ENCODE measurements around the gene SLC25A25.

The SLC25A25 gene

GRCh38 chr9:128120061-128120740, 52.2 kb downstream of the SLC25A25 start:
- Histone ChIP-seq H3K9me3 (no peaks in the 10 kb centered on the region), H3K27me3 (no peaks in the 10 kb centered on the region), H3K4me3 (ENCODE audit: low read depth in 1 of 2, low read length in 1 of 2) (no peak overlapping the region), H3K36me3 (peaks cover 37% of the 10 kb centered on the region), H3K27ac (no peak overlapping the region), H3K4me1 (ENCODE audit: control insufficient read depth in 1 of 2, insufficient read depth in 1 of 2, low read depth in 1 of 2, low read length in 1 of 2) (peaks cover 12 to 16% of the 10 kb centered on the region in 2 experiments)
- no peak for TF ChIP-seq CTCF (IDR thresholded peaks at IDR 0.05)

GRCh38 chr9:128120741-128121465, 52.9 kb downstream of the SLC25A25 start:
- H3K4me1 ChIP-seq (ENCODE audit: control insufficient read depth in 1 of 2, insufficient read depth in 1 of 2, low read depth in 1 of 2, low read length in 1 of 2) = peaks cover 19 to 23% of the 10 kb centered on the region in 2 experiments
- no peaks in the 10 kb centered on the region for H3K9me3 ChIP-seq
- H3K4me3 ChIP-seq (ENCODE audit: low read depth in 1 of 2, low read length in 1 of 2) = no peak overlapping the region
- no peak overlapping the region for H3K27ac ChIP-seq
- peaks cover 37% of the 10 kb centered on the region for H3K36me3 ChIP-seq
- TF ChIP-seq CTCF (IDR thresholded peaks at IDR 0.05) = no peak
- no peaks in the 10 kb centered on the region for H3K27me3 ChIP-seq

- peaks cover 24 to 28% of the 10 kb centered on the region in 2 experiments for H3K4me1 ChIP-seq (ENCODE audit: control insufficient read depth in 1 of 2, insufficient read depth in 1 of 2, low read depth in 1 of 2, low read length in 1 of 2)
- no peaks in the 10 kb centered on the region for H3K27me3 ChIP-seq
- peaks cover 37% of the 10 kb centered on the region for H3K36me3 ChIP-seq
- H3K27ac ChIP-seq = no peak overlapping the region
- H3K9me3 ChIP-seq = no peaks in the 10 kb centered on the region
- H3K4me3 ChIP-seq (ENCODE audit: low read depth in 1 of 2, low read length in 1 of 2) = no peak overlapping the region
- TF ChIP-seq CTCF (IDR thresholded peaks at IDR 0.05) = no peak
Observed at GRCh38 chr9:128121466-128121810, 53.4 kb downstream of the SLC25A25 start.

GRCh38 chr9:128121924-128122808, 54.1 kb downstream of the SLC25A25 start:
- TF ChIP-seq CTCF (IDR thresholded peaks at IDR 0.05) = no peak
- peaks cover 31 to 34% of the 10 kb centered on the region in 2 experiments for H3K4me1 ChIP-seq (ENCODE audit: control insufficient read depth in 1 of 2, insufficient read depth in 1 of 2, low read depth in 1 of 2, low read length in 1 of 2)
- H3K27ac ChIP-seq = no peak overlapping the region
- H3K27me3 ChIP-seq = no peaks in the 10 kb centered on the region
- H3K36me3 ChIP-seq = peaks cover 37% of the 10 kb centered on the region
- no peak overlapping the region for H3K4me3 ChIP-seq (ENCODE audit: low read depth in 1 of 2, low read length in 1 of 2)
- no peaks in the 10 kb centered on the region for H3K9me3 ChIP-seq

- Histone ChIP-seq H3K9me3 (no peaks in the 10 kb centered on the region), H3K4me1 (ENCODE audit: control insufficient read depth in 1 of 2, insufficient read depth in 1 of 2, low read depth in 1 of 2, low read length in 1 of 2) (peaks cover 32 to 36% of the 10 kb centered on the region in 2 experiments), H3K4me3 (ENCODE audit: low read depth in 1 of 2, low read length in 1 of 2) (no peak overlapping the region), H3K27me3 (no peaks in the 10 kb centered on the region), H3K27ac (no peak overlapping the region), H3K36me3 (peaks cover 37% of the 10 kb centered on the region)
- TF ChIP-seq CTCF (IDR thresholded peaks at IDR 0.05) = no peak
Observed at GRCh38 chr9:128122809-128123175, 54.8 kb downstream of the SLC25A25 start.

Measured in neutrophil (primary cell).